Calu3 (cell line): ENCODE measurements around the gene ZSWIM1. TPM values are rescaled to one million over a fixed set of nuclear protein-coding genes. Genes with fewer than 3 reads are reported as not detected.

ENCODE experiments used
- BruUV-seq: library from RNA; stranded (reverse); fragments of 400-500 nt; replicated peaks from 2 replicates; lab custom pipeline; 2021; lab: Mats Ljungman, UMichigan
- CTCF ChIA-PET: fragments of 300-600 bp; sonication (Branson Sonifier 250); formaldehyde crosslinking; loops from one replicate; lab custom pipeline; 2022; ENCODE audit warnings: antibody characterized with exemption; lab: Charles Lee
- DNase-seq: peaks from one replicate; pipeline ENCODE4 v3.0.0; 2022
- H3K27ac Mint-ChIP-seq: one replicate; pipeline ENCODE4 v1.8.0; 2022; ENCODE audit warnings: mixed read lengths; ENCODE audit not compliant: unreplicated experiment
- H3K27me3 Mint-ChIP-seq: one replicate; pipeline ENCODE4 v1.8.0; 2022; ENCODE audit warnings: mixed read lengths; ENCODE audit not compliant: unreplicated experiment
- H3K36me3 Mint-ChIP-seq: one replicate; pipeline ENCODE4 v1.8.0; 2022; ENCODE audit warnings: mild to moderate bottlenecking, moderate library complexity, mixed read lengths; ENCODE audit not compliant: insufficient read depth, unreplicated experiment
- H3K4me1 Mint-ChIP-seq: one replicate; pipeline ENCODE4 v1.8.0; 2022; ENCODE audit warnings: mild to moderate bottlenecking, low read depth, mixed read lengths; ENCODE audit not compliant: unreplicated experiment
- H3K4me3 Mint-ChIP-seq: one replicate; pipeline ENCODE4 v1.8.0; 2022; ENCODE audit warnings: mild to moderate bottlenecking, low read depth, moderate library complexity, mixed read lengths; ENCODE audit not compliant: unreplicated experiment
- H3K9me3 Mint-ChIP-seq: one replicate; pipeline ENCODE4 v1.8.0; 2022; ENCODE audit warnings: low read depth, mixed read lengths; ENCODE audit not compliant: unreplicated experiment
- CTCF ChIP-seq: fragments of 200-600 bp; IDR thresholded peaks from one replicate; pipeline ENCODE4 v1.8.0; 2022; ENCODE audit warnings: antibody characterized with exemption; ENCODE audit not compliant: unreplicated experiment
- intact Hi-C: fragments of 100-400 bp; cut with micrococcal nuclease; formaldehyde crosslinking; loops from one replicate; pipeline ENCODE4 v1.10.0; 2022; ENCODE audit not compliant: unreplicated experiment
- total RNA-seq: library from RNA; stranded (reverse); gene quantifications from 2 replicates; pipeline ENCODE4 v1.2.3, GENCODE V29; 2022

The ZSWIM1 gene
- total RNA-seq, 1 experiment from 2014 or later: 20.2 TPM

GRCh38 chr20:45888681-45889080, 7.7 kb downstream of the ZSWIM1 start:
- intact Hi-C loops: no loop called here
- H3K27ac Mint-ChIP-seq: no peak overlapping the region
- peaks cover 9% of the 10 kb centered on the region for H3K4me1 Mint-ChIP-seq
- BruUV-seq: no TSS peak
- H3K36me3 Mint-ChIP-seq: peaks cover 43% of the 10 kb centered on the region
- no peak for DNase-seq
- H3K9me3 Mint-ChIP-seq: no peaks in the 10 kb centered on the region
- H3K4me3 Mint-ChIP-seq: no peak overlapping the region
- no peak for TF ChIP-seq CTCF
- CTCF ChIA-PET: interaction anchor here (0.5 kb wide), 1 partner anchor 22 kb away, joined by 3 read pairs; no protein-coding TSS in a partner anchor
- no peaks in the 10 kb centered on the region for H3K27me3 Mint-ChIP-seq

GRCh38 chr20:45890077-45890984, 9.3 kb downstream of the ZSWIM1 start:
- CTCF ChIA-PET: interaction anchor here (0.6 to 1.7 kb wide), 3 partner anchors 9 to 24 kb away, joined by 3 to 8 read pairs (median 3); partner anchors contain the start of gene ZSWIM1
- Mint-ChIP-seq H3K27ac (peak overlapping the region; percentile 95), H3K27me3 (no peaks in the 10 kb centered on the region), H3K4me3 (peak overlapping the region; percentile 97), H3K4me1 (peaks cover 9% of the 10 kb centered on the region), H3K36me3 (peaks cover 38% of the 10 kb centered on the region), H3K9me3 (no peaks in the 10 kb centered on the region)
- DNase-seq: no peak
- no peak for TF ChIP-seq CTCF
- TSS peak; percentile 29 for BruUV-seq
- intact Hi-C loops: no loop called here

GRCh38 chr20:45890985-45891983, 10.3 kb downstream of the ZSWIM1 start, which contains the start of the genes CTSA and NEURL2:
CTSA (plus strand) TSS chr20:45891335; CDS start chr20:45891569, 234 bp downstream.
NEURL2 (minus strand) TSS chr20:45891208; CDS start chr20:45890991, 217 bp downstream.
- peak within 1 kb of the TSS; percentile 97 for H3K4me3 Mint-ChIP-seq
- intact Hi-C loops: no loop called here
- BruUV-seq: TSS peak; percentile 37
- CTCF ChIA-PET: interaction anchor here (0.7 to 1.0 kb wide), 3 partner anchors 9 to 11 kb away, joined by 3 read pairs; no protein-coding TSS in a partner anchor
- H3K27ac Mint-ChIP-seq: peak within 1 kb of the TSS; percentile 95
- peak; percentile 94 for DNase-seq
- H3K9me3 Mint-ChIP-seq: no peaks in the 10 kb centered on the region
- H3K4me1 Mint-ChIP-seq: peaks cover 9% of the 10 kb centered on the region
- no peak for TF ChIP-seq CTCF
- no peaks in the 10 kb centered on the region for H3K27me3 Mint-ChIP-seq
- H3K36me3 Mint-ChIP-seq: peaks cover 38% of the 10 kb centered on the region
